Measurements from ENCODE around the gene PCGF1.

Gene PCGF1

GRCh38 chr2:74515981-74516633 lies 8.6 kb upstream of the PCGF1 start:
- DNase-seq (ENCODE audit: low read depth in 2 of 2, low spot score in 1 of 2), result peak; percentile 47 to 57

GRCh38 chr2:74515271-74515980 lies 7.9 kb upstream of the PCGF1 start:
- DNase-seq (ENCODE audit: low read depth in 2 of 2, low spot score in 1 of 2), result no peak

- no peak for DNase-seq (ENCODE audit: low read depth in 2 of 2, low spot score in 1 of 2)
Observed at GRCh38 chr2:74514368-74515270, 7.1 kb upstream of the PCGF1 start, which contains the start of gene TLX2. Gene TLX2 (plus strand): TSS chr2:74514450. CDS start chr2:74514807, 357 bp downstream.

- DNase-seq (ENCODE audit: low read depth in 2 of 2, low spot score in 1 of 2), result no peak
Observed at GRCh38 chr2:74513605-74514367, 6.3 kb upstream of the PCGF1 start.

GRCh38 chr2:74512744-74513604 lies 5.5 kb upstream of the PCGF1 start:
- no peak for DNase-seq (ENCODE audit: low read depth in 2 of 2, low spot score in 1 of 2)

- no peak for DNase-seq (ENCODE audit: low read depth in 2 of 2, low spot score in 1 of 2)
Observed at GRCh38 chr2:74511104-74511989, 3.9 kb upstream of the PCGF1 start.

- no peak for DNase-seq (ENCODE audit: low read depth in 2 of 2, low spot score in 1 of 2)
Observed at GRCh38 chr2:74510272-74510671, 2.8 kb upstream of the PCGF1 start.

GRCh38 chr2:74507926-74508520 lies 528 bp upstream of the PCGF1 start:
- no peak for DNase-seq (ENCODE audit: low read depth in 2 of 2, low spot score in 1 of 2)

- no peak for DNase-seq (ENCODE audit: low read depth in 2 of 2, low spot score in 1 of 2)
Observed at GRCh38 chr2:74505448-74506246, 1.8 kb downstream of the PCGF1 start.

- no peak for DNase-seq (ENCODE audit: low read depth in 2 of 2, low spot score in 1 of 2)
Observed at GRCh38 chr2:74504591-74504990, 2.9 kb downstream of the PCGF1 start.

GRCh38 chr2:74503506-74504475 lies 3.7 kb downstream of the PCGF1 start:
- DNase-seq (ENCODE audit: low read depth in 2 of 2, low spot score in 1 of 2), result no peak

- DNase-seq (ENCODE audit: low read depth in 2 of 2, low spot score in 1 of 2), result peak in 1 of 2 donors; percentile 35
Observed at GRCh38 chr2:74502720-74503505, 4.6 kb downstream of the PCGF1 start.

GRCh38 chr2:74502147-74502719 lies 5.3 kb downstream of the PCGF1 start:
- no peak for DNase-seq (ENCODE audit: low read depth in 2 of 2, low spot score in 1 of 2)

GRCh38 chr2:74501335-74502071 lies 6.0 kb downstream of the PCGF1 start:
- DNase-seq (ENCODE audit: low read depth in 2 of 2, low spot score in 1 of 2), result no peak

GRCh38 chr2:74500578-74500946 lies 6.9 kb downstream of the PCGF1 start:
- DNase-seq (ENCODE audit: low read depth in 2 of 2, low spot score in 1 of 2), result no peak
